BE2C (cell line): ENCODE measurements around the gene ZNF101.

ENCODE experiments used
- DNase-seq: peaks from one replicate; pipeline ENCODE4 v3.0.0-alpha.2; 2020
- H3K27me3 ChIP-seq: fragments of 250-450 bp; sonication (Bioruptor Pico); 2 replicates; pipeline ENCODE4 v1.5.1; 2020; ENCODE audit warnings: mild to moderate bottlenecking
- H3K36me3 ChIP-seq: fragments of 250-450 bp; sonication (Bioruptor Pico); 2 replicates; pipeline ENCODE4 v1.5.1; 2020; ENCODE audit warnings: mild to moderate bottlenecking
- H3K4me1 ChIP-seq: fragments of 250-450 bp; sonication (Bioruptor Pico); 2 replicates; pipeline ENCODE4 v1.5.1; 2020
- H3K4me3 ChIP-seq: 2 replicates; pipeline ENCODE4 v1.5.1; 2011; ENCODE audit warnings: low read depth, low read length
- H3K9me3 ChIP-seq: fragments of 250-450 bp; sonication (Bioruptor Pico); 2 replicates; pipeline ENCODE4 v1.5.1; 2020
- TF ChIP-seq, protein P1 (sequence below): IDR thresholded peaks from 2 replicates; pipeline ENCODE4 v1.5.1; 2012; ENCODE audit warnings: mild to moderate bottlenecking, low read depth, low read length

ZNF101 gene

GRCh38 chr19:19644054-19644388 lies 24.6 kb upstream of the ZNF101 start:
- Histone ChIP-seq H3K9me3 (no peaks in the 10 kb centered on the region), H3K36me3 (peaks cover 19% of the 10 kb centered on the region), H3K4me3 (no peak overlapping the region; the same call in 1 of the 2 replicates), H3K4me1 (no peaks in the 10 kb centered on the region), H3K27me3 (no peaks in the 10 kb centered on the region)
- DNase-seq: no peak
- TF ChIP-seq, protein P1, sequence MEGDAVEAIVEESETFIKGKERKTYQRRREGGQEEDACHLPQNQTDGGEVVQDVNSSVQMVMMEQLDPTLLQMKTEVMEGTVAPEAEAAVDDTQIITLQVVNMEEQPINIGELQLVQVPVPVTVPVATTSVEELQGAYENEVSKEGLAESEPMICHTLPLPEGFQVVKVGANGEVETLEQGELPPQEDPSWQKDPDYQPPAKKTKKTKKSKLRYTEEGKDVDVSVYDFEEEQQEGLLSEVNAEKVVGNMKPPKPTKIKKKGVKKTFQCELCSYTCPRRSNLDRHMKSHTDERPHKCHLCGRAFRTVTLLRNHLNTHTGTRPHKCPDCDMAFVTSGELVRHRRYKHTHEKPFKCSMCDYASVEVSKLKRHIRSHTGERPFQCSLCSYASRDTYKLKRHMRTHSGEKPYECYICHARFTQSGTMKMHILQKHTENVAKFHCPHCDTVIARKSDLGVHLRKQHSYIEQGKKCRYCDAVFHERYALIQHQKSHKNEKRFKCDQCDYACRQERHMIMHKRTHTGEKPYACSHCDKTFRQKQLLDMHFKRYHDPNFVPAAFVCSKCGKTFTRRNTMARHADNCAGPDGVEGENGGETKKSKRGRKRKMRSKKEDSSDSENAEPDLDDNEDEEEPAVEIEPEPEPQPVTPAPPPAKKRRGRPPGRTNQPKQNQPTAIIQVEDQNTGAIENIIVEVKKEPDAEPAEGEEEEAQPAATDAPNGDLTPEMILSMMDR: no peak

- H3K4me1 ChIP-seq: no peaks in the 10 kb centered on the region
Measured at GRCh38 chr19:19645233-19645870, 23.3 kb upstream of the ZNF101 start.

GRCh38 chr19:19647037-19647835 lies 21.4 kb upstream of the ZNF101 start:
- TF ChIP-seq, protein P1: no peak
- no peak overlapping the region for H3K4me3 ChIP-seq
- no peaks in the 10 kb centered on the region for H3K27me3 ChIP-seq
- no peaks in the 10 kb centered on the region for H3K9me3 ChIP-seq
- no peak for DNase-seq
- no peaks in the 10 kb centered on the region for H3K4me1 ChIP-seq
- H3K36me3 ChIP-seq: peaks cover 50% of the 10 kb centered on the region

More at GRCh38 chr19:19645233-19645870, 23.3 kb upstream of the ZNF101 start:
- no peaks in the 10 kb centered on the region for H3K9me3 ChIP-seq
- H3K36me3 ChIP-seq: peaks cover 32% of the 10 kb centered on the region
- H3K27me3 ChIP-seq: no peaks in the 10 kb centered on the region
- no peak overlapping the region for H3K4me3 ChIP-seq
- no peak for DNase-seq
- TF ChIP-seq, protein P1: no peak

- H3K36me3 ChIP-seq: peaks cover 68% of the 10 kb centered on the region
- no peak for DNase-seq
- no peaks in the 10 kb centered on the region for H3K27me3 ChIP-seq
- H3K4me1 ChIP-seq: no peaks in the 10 kb centered on the region
- TF ChIP-seq, protein P1: no peak
- no peak overlapping the region for H3K4me3 ChIP-seq
- no peaks in the 10 kb centered on the region for H3K9me3 ChIP-seq
Measured at GRCh38 chr19:19649155-19649554, 19.5 kb upstream of the ZNF101 start.

DNA sequence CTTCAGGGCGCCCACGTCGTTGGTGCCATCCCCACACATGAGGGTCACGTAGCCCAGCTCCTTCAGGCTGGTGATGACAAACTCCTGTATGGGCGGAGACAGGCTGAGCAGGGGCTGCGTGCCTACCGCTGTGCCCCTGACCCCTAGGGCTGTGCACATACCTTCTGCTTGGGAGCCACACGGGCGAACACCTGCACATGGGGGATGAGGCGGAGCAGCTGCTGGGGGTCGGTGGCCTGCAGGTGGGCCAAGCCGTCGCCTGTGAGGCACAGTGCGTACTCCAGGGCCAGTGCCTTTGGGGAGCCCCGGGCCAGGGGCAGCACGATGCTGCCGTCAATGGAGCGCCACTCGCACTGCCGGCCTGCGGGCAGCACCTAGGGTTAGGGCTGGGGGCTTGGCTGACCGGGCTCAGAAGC lies 19.1 kb upstream of the ZNF101 start:
- no peaks in the 10 kb centered on the region for H3K4me1 ChIP-seq
- H3K36me3 ChIP-seq: peaks cover 73% of the 10 kb centered on the region
- DNase-seq: no peak
- no peaks in the 10 kb centered on the region for H3K9me3 ChIP-seq
- TF ChIP-seq, protein P1: no peak
- no peak overlapping the region for H3K4me3 ChIP-seq
- no peaks in the 10 kb centered on the region for H3K27me3 ChIP-seq

- Histone ChIP-seq H3K4me1 (no peaks in the 10 kb centered on the region), H3K9me3 (no peaks in the 10 kb centered on the region), H3K27me3 (no peaks in the 10 kb centered on the region), H3K4me3 (no peak overlapping the region), H3K36me3 (peaks cover 80% of the 10 kb centered on the region)
- no peak for DNase-seq
- TF ChIP-seq, protein P1: no peak
Measured at GRCh38 chr19:19650331-19650730, 18.3 kb upstream of the ZNF101 start.
